GM12891 (cell line): Measurements from ENCODE around the gene MRPL45.

Source experiments
- POLR2A ChIP-seq: IDR thresholded peaks from 2 replicates; pipeline ENCODE4 v1.6.1; 2011; ENCODE audit warnings: low read depth, low read length, control low read depth
- POLR2AphosphoS5 ChIP-seq: IDR thresholded peaks from 2 replicates; pipeline ENCODE4 v1.6.1; 2011; ENCODE audit warnings: low read depth, low read length, control low read depth
- SPI1 ChIP-seq: IDR thresholded peaks from 2 replicates; pipeline ENCODE4 v1.6.1; 2011; ENCODE audit warnings: low read depth, low read length, control low read depth
- TAF1 ChIP-seq: IDR thresholded peaks from 2 replicates; pipeline ENCODE4 v1.6.1; 2011; ENCODE audit warnings: low read depth, low read length, control low read depth

- no peak for TF ChIP-seq POLR2A
- no peak for TF ChIP-seq POLR2AphosphoS5
- TF ChIP-seq TAF1 = no peak
- TF ChIP-seq SPI1 = no peak
These were observed 27.3 kb downstream of the MRPL45 start for GRCh38 chr17:38324141-38324697.
